ENCODE data around the gene ACKR2.

The ACKR2 gene, protein sequence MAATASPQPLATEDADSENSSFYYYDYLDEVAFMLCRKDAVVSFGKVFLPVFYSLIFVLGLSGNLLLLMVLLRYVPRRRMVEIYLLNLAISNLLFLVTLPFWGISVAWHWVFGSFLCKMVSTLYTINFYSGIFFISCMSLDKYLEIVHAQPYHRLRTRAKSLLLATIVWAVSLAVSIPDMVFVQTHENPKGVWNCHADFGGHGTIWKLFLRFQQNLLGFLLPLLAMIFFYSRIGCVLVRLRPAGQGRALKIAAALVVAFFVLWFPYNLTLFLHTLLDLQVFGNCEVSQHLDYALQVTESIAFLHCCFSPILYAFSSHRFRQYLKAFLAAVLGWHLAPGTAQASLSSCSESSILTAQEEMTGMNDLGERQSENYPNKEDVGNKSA

DNA sequence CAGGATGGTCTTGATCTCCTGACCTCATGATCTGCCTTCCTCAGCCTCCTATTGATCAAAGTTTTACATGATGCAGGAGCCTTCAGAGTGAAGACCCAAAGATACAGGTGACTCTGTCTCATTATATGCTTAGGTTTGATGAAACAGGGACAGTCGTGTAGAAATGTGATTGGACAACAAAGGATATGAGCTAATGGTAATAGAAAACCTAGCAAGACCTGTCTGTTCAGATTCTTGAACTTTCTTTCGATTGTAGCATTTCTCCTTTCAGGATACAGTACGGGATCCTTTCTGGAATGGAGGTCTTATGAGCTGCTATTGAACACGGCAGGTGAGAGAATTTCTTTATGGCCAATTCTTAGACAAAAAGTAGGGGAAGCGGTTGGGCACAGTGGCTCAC is at the start of gene ACKR2:
ACKR2 (plus strand) TSS at position 244 of the 400 bp plus-strand sequence. CDS start 55,058 bp downstream, outside the sequence.
- DNase-seq (ENCODE audit: insufficient read length, low spot score) = no peak
- FAIRE-seq = no peak

DNA sequence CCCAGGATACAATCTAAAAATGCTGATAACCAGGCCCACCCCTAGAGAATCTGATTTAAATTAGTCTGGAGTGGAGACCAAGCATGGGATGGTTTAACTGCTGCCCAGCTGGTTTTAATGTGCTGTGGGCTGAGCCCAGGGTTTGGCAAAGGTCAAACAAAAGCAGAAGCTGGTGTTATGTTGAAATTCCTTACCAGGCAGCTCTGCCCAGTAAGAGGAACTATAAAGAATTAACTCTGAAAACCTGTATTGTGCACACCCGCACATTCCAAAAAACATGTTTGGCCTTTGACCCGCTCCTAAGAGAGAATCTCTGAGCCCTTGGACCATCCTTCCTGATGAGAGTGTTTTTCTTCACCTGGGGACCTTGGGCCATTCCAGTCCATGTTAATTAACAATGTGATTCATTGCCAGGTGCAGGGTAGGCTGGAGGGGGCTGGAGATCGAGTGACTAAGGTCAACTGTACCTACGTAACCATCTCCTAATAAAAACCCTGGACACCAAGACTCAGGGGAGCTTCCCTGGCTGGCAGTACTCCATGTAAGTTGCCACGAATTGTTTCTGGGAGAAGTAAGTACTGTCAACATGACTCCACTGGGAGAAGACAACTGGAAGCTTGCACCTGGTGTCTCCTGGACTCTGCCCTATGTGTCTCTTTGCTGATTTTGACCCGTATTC is 47.1 kb upstream of the ACKR2 start:
- DNase-seq (ENCODE audit: insufficient read length, low spot score) = no peak
- FAIRE-seq = no peak

DNA sequence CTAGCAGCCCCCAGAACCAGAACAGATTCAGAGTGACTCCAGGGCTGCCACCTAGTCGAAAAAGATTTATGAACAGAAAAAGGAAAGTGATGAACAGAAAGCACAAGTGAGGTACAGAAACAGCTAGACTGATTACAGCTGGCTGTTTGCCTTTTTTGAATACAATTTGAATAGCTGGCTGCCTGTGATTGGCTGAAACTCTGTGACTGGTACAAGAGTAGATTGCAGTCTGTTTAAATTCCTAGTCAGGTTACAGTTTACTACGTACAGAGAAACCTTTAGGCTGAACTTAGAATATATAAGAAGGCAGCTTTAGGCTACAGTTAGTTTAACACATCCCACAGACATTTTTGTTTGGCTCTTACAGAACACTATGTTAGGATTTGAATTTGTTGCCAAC is 46.2 kb upstream of the ACKR2 start:
- DNase-seq (ENCODE audit: insufficient read length, low spot score) (no peak), FAIRE-seq (no peak)

DNA sequence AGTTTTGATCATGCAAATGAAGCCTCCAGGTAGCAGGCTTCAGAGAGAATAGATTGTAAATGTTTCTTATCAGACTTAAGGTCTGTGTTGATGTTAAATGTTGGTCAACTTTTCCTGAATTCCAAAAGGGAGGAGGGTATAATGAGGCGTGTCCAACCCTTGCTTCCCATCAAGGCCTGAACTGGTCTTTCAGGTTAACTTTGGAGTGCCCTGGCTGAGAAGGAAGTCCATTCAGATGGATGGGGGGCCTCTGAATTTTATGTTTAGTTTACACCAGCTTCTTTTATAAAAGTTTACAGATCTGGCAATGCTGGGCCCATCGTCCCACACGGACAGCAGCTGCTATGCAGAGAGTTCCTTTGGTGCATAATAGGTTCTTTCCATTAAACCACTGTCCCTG is 45.1 kb upstream of the ACKR2 start:
- no peak for FAIRE-seq
- DNase-seq (ENCODE audit: insufficient read length, low spot score) = no peak

DNA sequence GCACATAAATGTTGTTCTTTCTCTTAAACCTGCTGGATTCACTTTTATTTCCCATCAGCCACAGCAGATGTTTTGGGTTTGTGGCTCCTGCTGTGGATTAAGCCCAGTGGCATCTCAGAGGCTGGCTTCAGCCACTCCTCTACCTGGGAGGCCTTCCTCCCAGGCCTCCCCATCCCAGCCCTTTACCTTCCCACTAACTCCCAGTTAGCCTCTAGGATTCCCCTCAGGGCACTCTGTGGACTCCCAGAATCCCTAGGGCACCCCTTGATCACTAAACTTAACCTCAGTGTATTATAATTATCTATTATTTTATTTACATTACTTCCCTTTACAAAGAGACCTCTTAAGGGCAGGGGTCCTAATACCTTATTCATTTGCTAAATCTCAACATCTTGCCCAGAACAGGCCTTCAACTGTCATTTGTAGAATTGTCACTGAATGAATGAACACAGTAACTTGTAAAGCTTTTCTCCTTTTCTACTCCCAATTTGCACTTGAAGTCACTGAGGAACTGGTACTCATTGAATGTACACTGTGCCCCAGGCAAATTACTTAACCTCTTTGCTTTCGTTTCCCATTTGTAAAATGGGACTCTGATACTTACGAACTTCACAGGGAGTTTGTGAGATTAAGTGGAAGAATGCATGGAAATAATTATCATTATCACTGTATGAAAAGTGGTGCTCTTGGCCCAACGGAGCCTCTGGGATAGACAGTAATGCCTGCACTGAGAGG is 44.5 kb upstream of the ACKR2 start:
- DNase-seq (ENCODE audit: insufficient read length, low spot score) (no peak), FAIRE-seq (no peak)

DNA sequence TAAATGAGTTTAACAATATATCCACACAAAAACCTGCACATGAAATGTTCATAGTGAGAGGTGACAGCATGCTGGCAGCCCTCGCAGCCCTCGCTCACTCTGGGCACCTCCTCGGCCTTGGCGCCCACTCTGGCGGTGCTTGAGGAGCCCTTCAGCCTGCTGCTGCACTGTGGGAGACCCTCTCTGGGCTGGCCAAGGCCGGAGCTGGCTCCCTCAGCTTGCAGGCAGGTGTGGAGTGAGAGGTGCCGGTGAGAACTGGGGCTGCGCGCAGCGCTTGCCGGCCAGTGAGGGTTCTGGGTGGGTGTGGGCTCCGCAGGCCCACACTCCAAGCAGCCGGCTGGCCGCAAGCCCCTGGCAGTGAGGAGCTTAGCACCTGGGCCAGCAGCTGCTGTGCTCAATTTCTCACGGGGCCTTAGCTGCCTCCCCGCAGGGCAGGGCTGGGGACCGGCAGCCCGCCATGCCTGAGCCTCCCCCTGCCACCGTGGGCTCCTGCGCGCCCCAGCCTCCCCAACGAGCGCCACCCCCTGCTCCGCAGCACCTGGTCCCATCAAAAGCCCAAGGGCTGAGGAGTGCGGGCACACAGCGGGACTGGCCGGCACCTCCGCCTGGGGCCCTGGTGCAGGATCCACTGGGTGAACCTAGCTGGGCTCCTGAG is 39.6 kb upstream of the ACKR2 start:
- FAIRE-seq = no peak
- DNase-seq (ENCODE audit: insufficient read length, low spot score) = no peak

DNA sequence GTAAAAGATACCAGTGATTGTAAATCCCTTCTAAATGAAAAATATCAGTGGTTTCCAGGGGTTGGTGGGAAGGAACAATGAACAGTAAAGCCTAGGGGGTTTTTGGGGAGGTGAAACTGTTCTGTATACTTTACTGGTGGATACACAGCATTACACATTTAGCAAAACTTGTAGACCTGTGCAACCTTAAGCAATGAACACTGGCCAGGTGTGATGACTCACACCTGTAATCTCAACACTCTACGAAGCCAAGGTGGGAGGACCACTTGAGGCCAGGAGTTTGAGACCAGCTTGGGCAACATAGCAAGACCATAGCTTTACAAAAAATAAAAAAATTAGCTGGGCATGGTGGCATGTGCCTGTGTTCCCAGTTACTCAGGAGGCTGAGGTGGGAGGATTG is 38.0 kb upstream of the ACKR2 start:
- FAIRE-seq = no peak
- no peak for DNase-seq (ENCODE audit: insufficient read length, low spot score)

DNA sequence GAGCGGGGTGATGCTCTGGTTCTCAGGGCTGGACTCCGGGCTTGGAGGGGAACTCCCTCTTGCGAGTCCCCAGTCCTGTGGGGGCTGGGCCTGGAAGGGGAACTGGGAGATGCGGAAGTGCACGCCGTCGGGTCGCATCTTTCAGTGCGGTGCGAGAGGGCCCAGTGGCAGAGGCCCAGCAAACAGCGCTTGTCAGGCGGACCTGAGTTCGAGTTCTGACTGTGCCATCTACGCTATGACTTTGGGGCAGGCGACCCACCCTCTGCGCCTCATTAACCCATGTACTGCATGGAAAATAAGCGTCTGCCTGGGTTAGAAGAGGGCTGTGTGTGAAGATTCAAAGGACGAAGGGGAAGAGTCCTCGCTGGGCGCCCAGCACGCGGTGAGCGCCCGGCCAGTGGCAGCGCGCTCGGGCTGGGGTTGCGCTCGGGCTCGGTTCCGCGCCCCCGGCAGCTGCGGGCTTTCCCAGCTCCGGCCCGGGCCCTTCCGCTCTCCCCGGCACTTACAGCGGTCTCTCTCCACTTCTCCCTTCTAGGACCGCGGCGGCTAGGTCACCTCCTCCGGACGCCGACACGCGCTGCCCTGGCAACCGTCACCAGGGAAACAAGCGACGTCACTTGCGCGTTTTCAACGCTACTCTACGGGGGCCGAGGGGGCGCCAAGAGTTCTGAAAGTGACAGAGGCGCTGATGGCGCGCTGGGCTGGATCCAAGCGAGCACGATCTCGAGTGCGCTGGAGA is 36.4 kb upstream of the ACKR2 start, which contains the start of gene CCDC13:
CCDC13 (minus strand) TSS at position 584 of the 739 bp plus-strand sequence. CDS start 14,908 bp downstream, outside the sequence.
- DNase-seq (ENCODE audit: insufficient read length, low spot score) (peak; percentile 97), FAIRE-seq (peak; percentile 93)

DNA sequence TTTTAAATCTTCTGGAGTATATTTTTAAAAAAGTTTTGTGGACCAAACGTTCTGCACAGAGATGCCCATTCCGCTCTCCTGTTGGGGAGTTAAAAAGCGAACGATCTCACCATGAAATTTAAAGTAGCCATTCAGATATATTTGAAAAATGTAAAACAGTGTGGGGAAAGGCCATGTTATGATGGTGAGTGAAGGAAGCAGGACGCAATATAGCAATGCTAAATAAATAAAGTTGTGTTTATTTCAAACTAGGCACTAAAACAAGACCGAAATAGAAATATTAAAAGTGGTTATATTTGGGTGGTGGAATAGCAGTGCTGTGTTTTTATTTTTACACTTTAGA is 35.9 kb upstream of the ACKR2 start:
- FAIRE-seq = no peak
- no peak for DNase-seq (ENCODE audit: insufficient read length, low spot score)

DNA sequence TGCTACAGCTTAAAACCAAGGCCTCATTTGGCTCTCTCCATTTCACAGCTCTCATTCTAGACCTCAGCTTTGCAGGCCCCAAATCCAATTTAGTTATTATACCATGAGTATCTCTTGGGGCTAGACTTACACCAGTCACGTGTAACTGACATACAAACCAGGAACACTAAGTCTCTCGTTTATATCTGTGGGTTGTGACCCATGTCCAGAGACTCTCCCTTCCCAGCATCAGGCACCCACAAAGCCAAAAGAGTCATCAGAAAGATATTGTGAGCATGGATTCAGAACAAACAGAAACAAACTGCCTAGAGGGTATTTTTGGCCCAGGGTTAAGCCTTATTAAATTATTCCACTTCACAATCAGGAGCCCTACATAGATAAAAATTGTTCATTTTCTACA is 30.6 kb upstream of the ACKR2 start:
- no peak for FAIRE-seq
- DNase-seq (ENCODE audit: insufficient read length, low spot score) = no peak

DNA sequence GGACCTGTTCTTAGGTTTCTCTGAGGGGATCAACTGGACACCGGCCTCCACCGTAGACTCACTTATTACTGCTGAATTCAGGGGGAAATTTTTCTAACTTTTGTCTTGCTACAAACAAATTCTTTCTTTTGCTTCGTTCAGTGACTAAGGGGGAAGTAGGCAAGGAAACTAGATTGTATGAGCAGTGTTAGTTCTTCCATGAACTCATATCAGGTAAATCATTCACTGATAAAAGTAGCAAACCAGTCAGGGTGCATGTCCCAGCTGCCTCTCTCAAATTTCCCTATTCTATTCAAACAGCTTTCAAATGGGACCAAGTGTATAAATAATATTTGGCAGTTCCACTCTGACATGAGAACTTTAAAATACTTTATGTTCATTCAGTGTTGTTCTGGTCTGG is 28.8 kb upstream of the ACKR2 start:
- no peak for DNase-seq (ENCODE audit: insufficient read length, low spot score)
- FAIRE-seq = no peak

DNA sequence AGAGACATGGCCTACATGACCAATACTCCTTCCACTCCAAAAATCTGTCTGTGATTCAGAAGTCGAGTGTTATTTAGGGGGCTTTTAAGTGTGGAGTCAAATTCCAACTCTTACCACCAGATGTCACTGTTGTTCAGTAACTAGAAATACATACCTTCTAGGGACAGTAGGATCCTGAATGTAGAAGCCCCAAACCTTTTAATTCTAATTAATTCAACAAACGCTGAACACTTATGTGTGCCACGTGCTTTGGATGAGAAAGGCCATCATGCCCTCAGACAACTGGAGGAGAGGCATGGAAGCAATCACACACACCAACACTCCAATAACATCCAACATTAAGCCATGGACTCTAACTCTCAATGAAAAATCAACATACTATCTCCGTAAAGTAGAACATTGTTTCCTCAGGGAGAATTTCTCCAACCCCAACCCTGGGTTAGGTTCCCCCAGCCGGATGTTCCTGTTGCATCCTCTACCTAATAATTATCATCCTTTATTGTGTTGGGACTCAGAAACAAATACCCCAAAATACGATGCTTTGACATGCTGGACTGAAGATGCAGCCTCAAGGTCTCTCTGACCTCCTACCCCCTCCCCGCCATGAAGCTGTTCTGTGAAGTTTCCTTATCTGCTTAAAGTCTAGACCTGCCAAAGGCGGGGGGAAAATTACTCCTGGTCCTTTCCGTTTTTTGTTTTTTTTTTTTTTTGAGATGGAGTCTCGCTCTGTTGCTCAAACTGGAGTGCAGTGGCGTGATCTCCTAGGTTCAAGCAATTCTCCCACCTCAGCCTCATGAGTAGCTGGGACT is 28.1 kb upstream of the ACKR2 start:
- DNase-seq (ENCODE audit: insufficient read length, low spot score) (peak; percentile 17), FAIRE-seq (peak; percentile 94)

DNA sequence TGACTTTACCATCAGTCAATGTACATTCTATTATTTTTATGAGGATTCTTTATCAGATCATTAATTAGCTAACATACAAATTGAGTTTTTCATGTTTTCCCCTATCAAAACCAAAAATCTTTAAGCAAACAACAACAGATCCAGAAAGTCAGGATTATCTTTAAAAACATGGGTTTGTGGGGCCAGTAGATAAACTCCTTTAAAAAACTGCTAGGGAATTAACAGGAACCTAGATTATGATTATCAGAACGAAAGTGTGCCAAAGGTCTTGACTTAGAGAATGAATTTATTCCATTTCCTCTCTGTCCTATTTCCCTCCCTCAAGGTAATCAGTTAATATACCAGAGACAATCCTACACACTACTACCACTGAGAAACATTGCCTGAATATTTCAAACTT is 23.0 kb upstream of the ACKR2 start:
- DNase-seq (ENCODE audit: insufficient read length, low spot score) (no peak), FAIRE-seq (no peak)

DNA sequence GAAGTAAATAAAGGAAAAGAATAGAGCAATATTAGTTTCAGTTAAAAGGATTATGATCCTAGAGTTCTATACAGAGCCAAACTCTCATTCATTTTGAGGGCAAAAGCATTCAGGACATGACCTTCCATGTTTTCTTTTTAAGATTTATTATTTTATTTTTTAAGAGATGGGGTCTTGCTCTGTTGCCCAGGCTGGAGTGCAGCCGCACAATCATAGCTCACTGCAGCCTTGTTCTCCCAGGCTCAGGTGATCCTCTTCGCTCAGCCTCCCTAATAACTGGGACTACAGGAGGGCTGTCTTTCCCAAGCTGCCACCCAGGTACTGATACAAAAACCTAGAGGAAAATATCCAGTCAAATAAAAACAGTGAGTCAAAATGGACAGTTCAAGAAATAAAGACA is 22.6 kb upstream of the ACKR2 start:
- DNase-seq (ENCODE audit: insufficient read length, low spot score) = no peak
- no peak for FAIRE-seq

DNA sequence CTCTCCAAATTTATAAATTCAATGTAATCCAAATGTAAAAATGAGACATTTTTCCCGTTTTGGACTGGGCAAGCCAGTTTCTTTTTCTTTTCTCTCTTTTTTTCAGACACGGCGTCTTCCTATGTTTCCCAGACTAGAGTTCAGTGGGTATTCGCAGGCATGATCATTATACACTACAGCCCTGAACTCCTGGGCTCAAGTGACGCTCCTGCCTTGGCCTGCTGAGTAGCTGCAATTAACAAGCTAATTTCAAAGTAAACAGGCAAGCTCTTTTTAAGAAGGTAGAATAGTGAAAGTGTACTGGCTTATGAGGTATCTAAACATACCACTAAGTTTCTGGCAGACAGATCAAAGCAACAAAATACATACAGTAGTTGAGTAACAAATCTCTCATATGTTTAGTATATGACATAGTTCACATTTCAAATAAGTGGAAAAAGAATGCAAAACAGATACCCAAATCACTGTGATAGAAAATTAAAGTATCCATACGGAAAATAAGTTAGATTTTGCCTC is 18.5 kb upstream of the ACKR2 start:
- FAIRE-seq (no peak), DNase-seq (ENCODE audit: insufficient read length, low spot score) (no peak)

DNA sequence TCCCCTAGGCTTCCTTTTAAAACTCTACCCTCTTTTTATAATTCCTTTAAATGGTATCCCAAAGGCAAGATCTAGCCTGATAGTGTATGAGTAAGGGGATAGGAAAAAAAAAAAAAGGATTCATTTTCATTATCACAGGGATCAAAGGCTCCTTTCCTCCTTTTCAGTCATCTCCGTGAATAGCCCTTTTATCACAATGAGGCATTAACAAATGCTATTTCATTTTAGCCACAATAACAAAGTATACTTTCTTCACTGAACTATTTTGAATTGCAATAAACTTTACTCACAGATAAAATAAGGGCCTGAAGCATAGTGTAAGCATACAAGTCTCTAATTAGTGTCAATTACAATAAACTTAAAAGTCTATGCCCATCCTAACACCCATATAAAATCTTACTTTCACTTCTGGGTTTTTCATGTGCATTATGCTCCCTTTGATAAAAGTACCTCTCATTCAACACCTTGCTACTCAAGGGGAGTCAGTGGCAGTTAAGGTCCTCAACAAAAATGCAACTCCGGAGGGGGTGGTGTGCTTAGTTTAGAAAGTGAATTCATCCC is 13.5 kb upstream of the ACKR2 start:
- DNase-seq (ENCODE audit: insufficient read length, low spot score) = no peak
- FAIRE-seq = no peak

DNA sequence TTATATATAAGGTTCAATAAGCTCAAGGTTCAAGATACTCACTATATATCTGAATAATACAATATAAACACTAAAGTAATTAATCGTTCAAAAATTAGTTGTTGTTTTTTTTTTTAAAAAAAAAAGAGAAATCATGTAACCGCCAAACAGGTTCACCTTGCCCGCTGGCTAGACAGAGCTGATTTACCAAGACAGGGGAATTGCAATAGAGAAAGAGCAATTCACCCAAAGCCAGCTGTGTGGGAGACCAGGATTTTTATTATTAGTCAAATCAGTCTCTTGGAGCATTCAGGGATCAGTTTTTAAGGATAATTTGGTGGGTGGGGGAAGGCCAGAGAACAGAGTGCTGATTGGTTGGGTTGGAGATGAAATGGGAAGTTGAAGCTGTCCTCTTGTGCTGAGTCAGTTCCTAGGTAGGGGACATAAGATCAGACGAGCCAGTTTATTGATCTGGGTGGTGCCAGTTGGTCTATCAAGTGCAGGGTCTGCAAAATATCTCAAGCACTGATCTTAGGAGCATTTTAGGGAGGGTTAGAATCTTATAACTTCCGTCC is 12.8 kb upstream of the ACKR2 start:
- DNase-seq (ENCODE audit: insufficient read length, low spot score) = no peak
- FAIRE-seq = no peak

DNA sequence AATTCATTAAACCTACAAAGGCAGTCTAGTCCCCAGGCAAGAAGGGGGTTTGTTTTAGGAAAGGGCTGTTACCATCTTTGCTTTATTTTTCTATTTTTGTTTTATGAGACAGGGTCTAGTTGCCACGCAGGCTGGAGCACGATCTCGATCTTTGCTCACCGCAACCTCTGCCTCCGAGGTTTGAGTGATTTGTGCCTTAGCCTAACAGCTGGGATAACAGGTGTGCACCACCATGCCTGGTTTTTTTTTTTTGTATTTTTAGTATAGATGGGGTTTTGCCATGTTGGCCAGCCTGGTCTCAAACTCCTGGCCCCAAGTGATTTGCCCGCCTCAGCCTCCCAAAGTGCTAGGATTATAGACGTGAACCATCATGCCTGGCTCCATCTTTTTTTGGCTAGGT is 9.9 kb upstream of the ACKR2 start:
- DNase-seq (ENCODE audit: insufficient read length, low spot score) (no peak), FAIRE-seq (no peak)

DNA sequence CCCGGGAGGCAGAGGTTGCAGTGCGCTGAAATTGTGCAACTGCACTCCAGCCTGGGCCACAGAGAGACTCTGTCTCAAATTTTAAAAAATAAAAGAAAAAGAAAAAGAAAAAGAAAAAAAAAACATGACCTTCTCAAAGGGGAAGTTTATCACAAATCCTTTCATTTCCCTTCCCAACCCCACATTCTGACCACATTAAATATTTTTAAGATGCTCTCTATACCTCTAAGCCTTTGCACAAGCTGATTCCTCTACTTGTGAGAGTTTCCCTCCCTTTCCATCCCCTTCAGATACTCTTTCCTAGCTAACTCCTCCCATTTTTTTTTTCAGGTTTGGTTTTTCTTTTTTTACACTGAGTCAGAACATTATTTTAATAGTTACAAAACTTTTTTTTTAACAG is 9.0 kb upstream of the ACKR2 start:
- DNase-seq (ENCODE audit: insufficient read length, low spot score) = no peak
- no peak for FAIRE-seq

All from GM19239 (cell line).